GM18511 (cell line): ENCODE results near the gene HACD1.

Source experiments
- ATAC-seq: cut with Tn5 transposase; IDR thresholded peaks from one replicate; pipeline ENCODE4 v1.9.1; 2021; ENCODE audit warnings: mild to moderate bottlenecking, moderate library complexity; ENCODE audit not compliant: unreplicated experiment

HACD1 gene

DNA sequence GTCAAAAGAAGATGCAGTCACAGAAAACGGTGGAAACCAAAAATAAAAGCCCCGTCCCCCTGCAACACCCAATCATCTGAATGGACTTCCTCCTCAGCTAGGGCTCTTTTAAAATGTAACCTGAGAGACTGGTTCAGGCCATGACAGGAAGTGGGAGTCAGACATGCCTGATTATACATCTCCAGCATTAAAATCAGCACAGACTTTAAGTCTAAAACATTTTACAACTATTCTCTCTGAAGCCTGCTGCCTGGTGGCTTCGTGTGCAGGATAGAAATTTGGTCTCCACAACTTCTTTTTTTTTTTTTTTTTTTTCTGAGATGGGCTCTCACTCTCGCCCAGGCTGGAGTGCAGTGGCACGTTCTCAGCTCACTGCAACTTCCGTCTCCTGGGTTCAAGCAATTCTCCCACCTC is 30.3 kb downstream of the HACD1 start:
- ATAC-seq, result peak; percentile 65

DNA sequence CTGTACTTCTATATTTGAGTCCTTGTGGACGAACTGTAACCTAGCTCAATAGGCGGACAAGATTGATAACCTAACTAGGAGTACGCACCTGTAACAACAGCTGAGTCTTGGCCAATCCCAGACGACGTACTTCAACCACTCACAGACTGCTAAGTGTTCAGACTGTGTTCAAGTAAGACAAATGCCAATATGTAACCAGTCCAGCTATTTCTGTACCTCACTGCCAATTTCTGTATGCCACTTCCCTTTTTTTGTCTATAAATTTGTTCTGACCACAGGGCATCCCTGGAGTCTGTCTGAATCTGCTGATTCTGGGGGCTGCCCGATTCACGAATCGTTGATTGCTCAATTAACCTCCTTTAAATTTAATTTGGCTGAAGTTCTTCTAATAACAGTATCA is 32.2 kb downstream of the HACD1 start:
- peak; percentile 87 for ATAC-seq

DNA sequence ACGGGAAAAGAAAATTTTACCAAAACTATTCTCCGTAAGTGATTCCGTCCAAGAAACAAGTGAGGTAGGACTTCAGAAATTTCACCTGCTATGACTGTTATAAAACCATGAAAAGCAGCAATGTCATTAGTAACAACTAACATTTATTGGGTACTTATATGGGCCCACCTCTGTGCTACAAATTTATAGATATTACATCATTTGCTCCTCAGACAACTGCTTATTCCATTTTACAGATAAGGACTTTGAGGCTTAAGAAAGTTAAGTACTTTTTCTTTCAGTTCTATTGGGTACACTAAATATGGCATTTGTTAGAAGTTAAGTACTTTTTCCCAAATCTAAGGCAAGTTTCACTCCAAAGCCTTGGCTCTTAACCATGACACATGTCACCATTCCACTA is 36.3 kb downstream of the HACD1 start:
- ATAC-seq, result no peak

DNA sequence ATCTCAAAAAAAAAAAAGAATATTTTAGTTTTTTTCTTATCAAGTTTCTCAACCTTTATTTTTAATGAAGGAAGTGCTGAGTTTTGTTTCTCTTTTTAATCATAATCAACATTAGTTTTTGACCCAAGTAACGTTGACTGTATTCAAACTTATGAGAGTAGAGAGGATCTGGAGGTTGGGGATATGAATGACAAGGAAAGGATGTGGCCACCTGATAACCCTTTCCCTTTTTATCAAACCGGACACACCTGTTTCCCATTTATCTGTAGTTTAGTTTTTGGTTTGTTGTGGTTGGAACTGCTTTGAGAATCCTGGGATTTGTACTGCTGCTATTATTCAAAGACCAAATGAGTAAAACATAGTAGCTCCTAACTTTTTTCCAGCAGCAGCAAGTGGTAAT is 38.6 kb downstream of the HACD1 start:
- no peak for ATAC-seq

DNA sequence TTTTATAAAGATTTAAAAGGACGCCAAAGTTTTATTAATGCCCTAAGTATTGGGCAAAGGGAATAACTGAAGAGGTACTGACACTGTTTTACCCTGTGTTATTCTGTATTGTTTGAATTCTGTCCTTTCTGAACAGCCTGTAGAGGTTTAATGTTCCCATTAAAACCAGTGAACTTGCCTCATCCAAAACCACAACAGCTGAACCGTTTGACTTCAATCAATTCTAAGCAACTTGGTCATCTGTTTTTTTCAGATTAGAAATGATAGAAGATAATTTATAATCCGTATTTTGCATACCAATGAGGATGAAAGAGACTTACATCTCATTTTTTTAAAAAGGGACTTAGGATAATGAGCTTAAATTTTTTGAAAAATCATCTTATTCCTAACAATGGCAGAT is 40.4 kb downstream of the HACD1 start:
- no peak for ATAC-seq

DNA sequence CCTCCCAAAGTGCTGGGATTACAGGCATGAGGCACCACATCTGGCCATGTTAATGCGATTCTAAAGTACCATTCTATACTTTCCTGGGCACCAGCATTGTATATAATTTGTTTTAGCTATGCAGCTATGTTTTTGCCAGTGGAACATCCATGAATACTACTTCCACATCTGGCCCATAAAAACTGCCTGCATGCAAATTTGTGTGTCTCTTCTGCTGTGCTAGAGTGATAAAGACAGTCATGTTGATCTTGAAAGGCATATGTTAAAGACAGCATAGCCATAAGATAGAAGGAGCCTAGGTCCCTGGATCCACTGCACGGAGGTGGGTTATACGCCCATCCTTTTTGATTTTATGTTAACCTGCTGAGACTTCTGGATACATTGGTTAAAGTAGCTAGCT is 52.3 kb downstream of the HACD1 start:
- no peak for ATAC-seq

DNA sequence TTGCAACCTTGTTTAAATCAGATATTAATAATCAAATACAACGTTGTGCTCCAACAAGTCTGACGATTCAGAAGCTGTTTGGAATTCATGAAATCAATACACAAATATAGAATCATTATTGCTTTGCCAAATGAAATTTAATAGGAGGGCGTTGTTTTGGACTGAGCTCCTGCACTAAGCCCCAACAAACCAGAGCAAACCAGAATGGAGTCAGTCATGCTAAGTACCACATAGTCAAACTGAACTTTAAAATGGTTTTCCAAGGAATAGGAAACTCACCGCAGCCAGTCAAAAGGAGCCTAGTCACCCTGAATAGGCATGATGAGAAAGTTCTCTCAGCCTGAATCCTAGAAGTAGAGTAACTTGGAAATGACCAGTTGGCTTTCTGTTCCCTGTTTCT is 53.7 kb downstream of the HACD1 start:
- ATAC-seq, result no peak

DNA sequence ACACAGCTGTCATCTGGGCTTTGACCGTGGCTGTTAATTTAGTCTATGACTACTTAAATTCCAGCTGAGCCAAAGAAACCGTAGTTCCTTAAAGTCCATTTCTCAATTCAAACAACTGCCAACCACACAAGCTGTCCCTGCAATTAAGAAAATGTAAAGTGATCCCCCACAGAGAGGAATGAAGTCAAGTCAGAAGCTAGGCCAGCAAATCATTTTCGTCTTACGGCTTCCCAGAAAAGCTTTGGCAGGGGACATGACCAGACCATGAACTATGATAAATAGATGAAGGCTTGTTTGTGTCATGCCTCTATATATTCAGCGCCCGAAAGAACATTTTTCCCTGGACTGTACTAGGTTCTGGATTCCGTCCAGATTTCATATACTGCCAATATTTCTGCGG is 54.6 kb downstream of the HACD1 start:
- ATAC-seq, result no peak

DNA sequence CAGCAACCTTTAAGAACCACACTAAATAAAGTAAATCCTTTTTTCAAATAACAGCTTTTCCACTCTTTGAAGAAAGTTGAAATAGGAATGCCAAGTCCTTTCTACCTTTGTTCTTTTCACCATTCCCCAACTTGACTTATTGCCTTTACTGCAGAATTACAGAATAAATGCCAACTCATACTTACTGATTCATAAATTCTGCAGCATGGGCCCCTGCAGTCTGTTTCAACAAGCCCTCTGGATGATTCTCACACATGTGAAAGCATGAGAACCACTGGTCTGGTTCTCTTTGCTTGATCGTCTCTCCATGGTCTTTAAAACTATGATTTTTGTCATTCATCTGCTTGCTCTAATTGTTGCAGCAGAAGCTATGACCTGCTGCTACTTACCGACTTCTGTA is 56.1 kb downstream of the HACD1 start:
- ATAC-seq, result no peak

DNA sequence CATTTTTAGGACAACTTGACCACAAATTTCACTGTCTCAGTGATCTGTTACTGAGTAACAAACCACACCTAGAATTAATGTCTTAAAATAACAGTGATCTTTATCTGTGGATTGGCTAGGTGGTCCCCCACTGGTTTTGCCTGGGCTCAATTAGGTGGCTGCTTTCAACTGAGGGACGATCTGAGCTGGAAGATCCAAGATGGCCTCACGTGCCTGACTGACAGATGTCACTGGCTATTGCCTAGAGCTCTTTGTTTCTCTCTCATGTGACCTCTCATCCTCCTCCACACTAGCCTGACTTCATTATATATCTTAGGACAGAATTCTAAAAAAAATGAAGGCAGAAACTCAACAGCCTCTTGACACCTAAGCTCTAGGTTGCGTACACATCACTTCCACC is 59.7 kb downstream of the HACD1 start:
- no peak for ATAC-seq

DNA sequence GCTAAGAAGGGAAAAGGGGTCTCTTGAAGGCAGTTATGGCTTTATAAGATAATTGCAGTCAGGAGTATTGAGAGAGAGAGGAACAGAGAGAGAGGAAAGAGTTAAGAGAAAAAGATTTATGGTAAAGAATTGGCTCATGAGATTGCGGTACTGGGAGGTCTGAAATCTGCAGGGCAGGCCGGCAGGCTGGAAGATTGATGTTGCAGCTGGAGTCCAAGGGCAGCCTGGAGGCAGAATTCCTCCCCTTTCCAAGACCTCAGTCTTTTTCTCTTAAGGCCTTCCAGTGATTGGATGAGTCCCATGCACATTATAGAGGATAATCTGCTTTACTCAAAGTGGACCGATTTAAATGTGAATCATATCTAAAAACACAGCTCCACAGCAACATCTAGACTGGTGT is 68.4 kb downstream of the HACD1 start:
- ATAC-seq, result no peak

DNA sequence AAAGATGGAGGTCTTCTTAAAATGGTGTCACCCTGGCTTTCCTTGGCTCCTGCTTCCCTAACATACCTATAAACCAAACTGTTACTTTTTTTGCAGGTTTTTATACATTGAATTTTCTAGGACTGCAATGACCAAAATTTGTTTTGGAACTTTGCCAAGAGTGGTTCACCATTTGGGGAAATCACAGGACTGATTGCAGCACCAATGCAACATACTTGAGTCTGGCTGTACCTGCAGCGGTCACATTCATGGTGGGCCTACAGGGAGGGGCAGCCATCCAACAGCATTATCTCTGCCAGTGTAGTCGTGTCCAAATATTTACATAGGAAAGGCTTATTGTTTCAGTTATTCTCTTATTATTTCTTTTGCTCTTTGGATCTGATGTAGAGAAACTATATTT is 69.0 kb downstream of the HACD1 start:
- no peak for ATAC-seq

DNA sequence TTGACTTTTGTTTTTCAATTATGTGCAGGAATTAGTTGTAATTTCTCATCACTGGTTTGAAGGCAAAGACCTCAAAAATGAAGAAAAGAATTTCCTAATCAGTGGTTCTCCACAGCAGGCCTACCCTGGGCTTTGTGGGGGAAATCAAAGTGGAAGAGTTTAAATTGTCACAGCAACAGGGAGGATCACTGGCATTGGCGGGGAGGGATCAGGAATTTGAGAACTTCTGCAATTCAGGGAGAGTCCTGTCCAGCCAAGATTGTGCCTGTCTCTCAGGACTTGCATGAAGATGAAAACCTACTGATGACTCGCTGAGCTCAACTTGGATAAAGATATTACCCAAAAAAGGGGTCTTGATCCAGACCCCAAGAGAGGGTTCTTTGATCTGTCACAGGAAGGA is 70.1 kb downstream of the HACD1 start:
- ATAC-seq, result no peak

DNA sequence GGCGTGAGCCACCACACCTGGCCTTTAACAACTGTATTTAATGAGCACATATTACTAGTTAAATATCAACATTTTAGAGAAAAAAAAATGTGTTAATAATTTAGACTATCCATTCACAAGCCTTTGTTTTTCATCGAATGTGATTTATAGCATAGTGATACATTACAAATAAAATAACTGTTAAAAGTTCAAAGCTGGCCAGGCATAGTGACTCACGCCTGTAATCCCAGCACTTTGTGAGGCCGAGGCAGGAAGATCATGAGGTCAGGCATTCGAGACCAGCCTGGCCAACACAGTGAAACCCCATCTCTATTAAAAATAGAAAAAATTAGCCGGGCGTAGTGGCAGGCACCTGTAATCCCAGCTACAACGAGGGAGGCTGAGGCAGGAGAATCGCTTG is 72.7 kb downstream of the HACD1 start:
- no peak for ATAC-seq
